Fibroblast of skin of back (primary cell): Measurements from ENCODE around the gene ENOX2.

ENCODE experiments used
- DNase-seq: peaks from one replicate; pipeline ENCODE4 v3.0.0-alpha.2; 2013

ENOX2 gene

GRCh38 chrX:130879869-130880268 lies 23.1 kb downstream of the ENOX2 start:
- no peak for DNase-seq

- DNase-seq, result peak; percentile 75
Measured at GRCh38 chrX:130878350-130879341, 24.4 kb downstream of the ENOX2 start.

GRCh38 chrX:130877892-130878341 lies 25.1 kb downstream of the ENOX2 start:
- DNase-seq, result no peak

GRCh38 chrX:130876226-130876625 lies 26.8 kb downstream of the ENOX2 start:
- DNase-seq, result no peak

GRCh38 chrX:130874751-130875150 lies 28.3 kb downstream of the ENOX2 start:
- DNase-seq, result peak; percentile 49

- peak; percentile 25 for DNase-seq
Measured at GRCh38 chrX:130869239-130869638, 33.8 kb downstream of the ENOX2 start.

- no peak for DNase-seq
Measured at GRCh38 chrX:130861462-130861861, 41.5 kb downstream of the ENOX2 start.

- DNase-seq, result no peak
Measured at GRCh38 chrX:130857207-130857606, 45.8 kb downstream of the ENOX2 start.

GRCh38 chrX:130851569-130851968 lies 51.4 kb downstream of the ENOX2 start:
- DNase-seq, result no peak

GRCh38 chrX:130848763-130849162 lies 54.2 kb downstream of the ENOX2 start:
- DNase-seq, result no peak

- no peak for DNase-seq
Measured at GRCh38 chrX:130846746-130847145, 56.3 kb downstream of the ENOX2 start.

GRCh38 chrX:130841776-130842175 lies 61.2 kb downstream of the ENOX2 start:
- DNase-seq, result no peak

GRCh38 chrX:130840345-130840744 lies 62.7 kb downstream of the ENOX2 start:
- DNase-seq, result no peak

GRCh38 chrX:130836447-130836846 lies 66.6 kb downstream of the ENOX2 start:
- DNase-seq, result no peak

- DNase-seq, result no peak
Measured at GRCh38 chrX:130834830-130835229, 68.2 kb downstream of the ENOX2 start.

GRCh38 chrX:130834149-130834548 lies 68.9 kb downstream of the ENOX2 start:
- DNase-seq, result no peak

GRCh38 chrX:130831347-130831722 lies 71.7 kb downstream of the ENOX2 start:
- DNase-seq, result no peak

- no peak for DNase-seq
Measured at GRCh38 chrX:130830599-130831346, 72.2 kb downstream of the ENOX2 start.

- DNase-seq, result no peak
Measured at GRCh38 chrX:130829526-130830515, 73.2 kb downstream of the ENOX2 start.

- no peak for DNase-seq
Measured at GRCh38 chrX:130828641-130829040, 74.4 kb downstream of the ENOX2 start.

- DNase-seq, result no peak
Measured at GRCh38 chrX:130827648-130828047, 75.4 kb downstream of the ENOX2 start.

GRCh38 chrX:130826249-130826648 lies 76.8 kb downstream of the ENOX2 start:
- DNase-seq, result no peak
